NCI-H1436 treated with DMSO at 0.1 percent for 48 hours (cell line): ENCODE data around the gene MYEOV.

Experiments
- DNase-seq: peaks from one replicate; lab custom pipeline; 2025; lab: John Stamatoyannopoulos, UW

MYEOV gene

DNA sequence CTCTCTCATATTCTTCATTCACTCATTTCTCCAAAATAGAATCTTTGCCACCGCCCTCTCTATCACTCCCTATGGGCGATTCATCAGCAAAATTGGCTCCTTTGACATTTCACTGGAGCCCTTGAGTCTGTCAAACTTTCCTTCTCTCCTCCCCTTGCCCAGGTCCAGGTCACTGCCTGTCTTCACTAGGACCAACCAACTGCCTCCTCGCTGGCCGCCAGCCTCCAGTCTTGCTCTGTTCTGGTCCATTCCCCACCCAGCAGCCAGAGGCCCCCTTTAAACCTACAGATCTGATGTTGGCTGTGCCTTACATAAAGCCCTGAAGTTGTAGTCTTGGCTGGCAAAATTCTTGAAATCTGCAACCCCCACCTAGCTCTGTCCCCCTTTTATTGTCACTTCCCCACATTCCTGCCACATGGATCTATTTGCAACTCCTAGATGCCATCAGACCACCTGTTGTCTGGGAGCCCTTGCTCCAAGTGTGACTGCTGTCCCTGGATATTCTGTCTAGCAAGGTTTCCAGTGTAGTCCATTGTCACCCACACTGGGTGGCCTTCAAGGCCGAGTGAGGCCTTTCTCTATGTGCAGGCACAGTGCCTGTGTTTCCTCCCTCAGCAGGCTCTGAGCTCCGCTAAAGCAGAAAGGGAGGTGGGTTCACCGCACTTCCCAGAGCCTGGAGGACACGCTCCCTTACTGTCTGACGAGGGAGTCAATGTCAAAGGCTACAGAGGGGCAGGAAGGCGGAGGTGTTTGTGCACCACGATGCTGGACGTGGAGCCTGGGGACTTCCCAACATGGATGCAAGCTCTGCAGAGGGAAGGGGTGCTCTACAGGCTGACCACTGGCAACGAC lies 25.5 kb downstream of the MYEOV start:
- no peak for DNase-seq

DNA sequence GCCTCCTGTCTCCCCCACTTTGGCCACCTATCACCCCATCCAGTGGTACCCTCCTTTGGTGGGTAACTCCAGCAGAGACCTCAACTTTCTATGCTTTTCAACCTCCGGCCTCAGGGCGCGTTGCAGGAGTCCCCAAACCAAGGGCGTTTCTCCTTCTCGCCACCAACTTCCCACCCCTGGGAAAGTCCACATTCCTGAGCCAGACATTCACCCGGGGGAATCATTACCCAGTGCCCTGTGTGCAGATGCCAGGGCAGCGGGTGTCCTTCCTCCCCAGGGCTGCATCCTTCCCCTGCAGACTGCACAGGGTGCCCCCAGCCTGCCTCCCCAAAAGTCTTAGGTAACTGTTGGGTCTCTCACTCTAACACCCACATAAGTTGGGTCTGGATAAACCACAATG lies 26.4 kb downstream of the MYEOV start:
- DNase-seq = no peak

DNA sequence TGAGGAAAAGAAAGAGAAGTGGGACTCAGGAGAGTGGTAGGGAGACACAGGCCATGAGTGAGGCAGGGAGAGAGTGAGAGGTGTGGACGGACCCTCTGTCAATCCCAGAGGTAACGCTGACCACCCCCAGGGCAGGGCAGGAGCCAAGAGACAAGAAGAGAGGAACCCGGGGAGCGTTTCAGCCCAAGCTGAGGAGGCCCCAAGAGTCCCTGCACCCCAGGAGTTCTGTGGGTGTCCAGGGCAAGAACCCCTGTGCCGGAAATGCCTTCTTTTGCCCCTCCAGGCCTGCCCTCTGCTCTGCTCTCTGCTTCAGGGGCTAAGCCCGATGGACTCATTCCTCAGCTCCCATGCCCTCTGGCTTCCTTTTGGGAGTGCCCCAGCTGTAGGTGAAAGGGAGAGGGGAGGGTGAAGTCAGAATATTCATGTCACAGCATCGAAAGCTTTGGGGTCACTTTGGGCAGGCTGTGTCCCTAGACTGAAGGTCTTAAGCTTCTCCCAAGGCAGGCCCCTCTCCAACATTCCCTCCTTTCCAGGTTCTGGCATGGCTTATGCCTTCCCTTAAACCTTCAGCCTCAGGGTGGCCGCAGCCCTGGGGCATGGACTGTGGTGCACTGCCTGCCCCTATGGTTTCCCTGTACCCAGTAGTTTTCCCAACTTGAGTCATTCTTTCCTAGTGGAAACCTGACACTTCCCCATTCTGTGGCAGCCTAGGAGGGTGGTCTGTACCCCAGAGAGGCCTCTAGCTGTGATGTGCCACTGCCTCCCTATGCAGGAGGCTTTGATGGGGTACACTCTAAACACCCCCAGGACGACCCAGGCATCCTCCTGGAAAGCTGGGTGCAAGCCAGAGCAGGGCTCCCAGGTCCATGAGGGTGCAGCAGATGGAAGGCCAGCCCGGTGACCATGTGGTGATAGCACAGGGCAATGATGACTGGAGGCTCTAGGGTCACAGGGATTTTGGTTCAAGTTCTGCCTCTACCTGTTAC lies 27.1 kb downstream of the MYEOV start:
- no peak for DNase-seq

DNA sequence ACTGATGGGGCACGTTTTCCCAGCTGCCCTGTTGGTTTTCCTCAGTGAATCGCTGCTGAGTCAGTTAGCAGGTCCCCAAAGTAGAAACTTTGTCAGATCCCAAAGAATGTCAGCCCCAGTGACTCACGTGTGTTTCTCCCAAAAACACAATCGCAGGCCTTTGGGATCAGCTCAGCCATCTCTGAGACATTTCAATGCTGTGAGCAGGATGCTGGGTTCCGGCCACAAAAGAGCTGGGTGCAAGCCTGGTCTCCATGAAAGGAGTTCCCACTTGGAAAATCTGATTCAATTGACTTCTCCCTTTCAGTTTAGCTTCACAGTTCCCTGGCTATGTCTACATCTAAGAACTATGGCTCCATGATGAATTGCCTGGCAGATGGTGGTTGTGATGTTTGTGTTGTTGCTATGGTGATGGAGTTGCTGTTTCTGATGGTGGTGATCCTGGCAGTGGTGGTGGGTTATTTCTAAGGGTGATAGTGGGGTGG lies 28.0 kb downstream of the MYEOV start:
- DNase-seq = no peak

DNA sequence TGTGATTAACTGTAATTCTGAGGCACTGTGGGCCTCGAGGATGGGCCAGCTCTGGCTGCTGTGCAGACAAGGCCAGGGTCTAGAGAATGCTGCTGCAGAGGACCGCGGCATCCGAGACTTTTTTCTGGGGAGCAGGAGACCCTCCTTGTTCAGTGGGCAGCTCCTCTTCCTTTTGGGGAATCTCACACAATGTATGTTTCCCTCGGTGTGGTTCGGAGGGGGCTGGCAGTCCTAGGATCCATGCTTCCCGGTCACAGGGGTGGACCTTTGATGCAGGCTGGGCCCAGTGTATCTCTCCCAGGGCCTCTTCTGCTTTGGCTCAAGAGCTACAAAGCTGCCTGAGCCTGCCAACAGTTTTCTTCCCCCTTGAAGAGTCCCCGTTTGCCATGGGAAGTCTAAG lies 31.5 kb downstream of the MYEOV start:
- DNase-seq = no peak

DNA sequence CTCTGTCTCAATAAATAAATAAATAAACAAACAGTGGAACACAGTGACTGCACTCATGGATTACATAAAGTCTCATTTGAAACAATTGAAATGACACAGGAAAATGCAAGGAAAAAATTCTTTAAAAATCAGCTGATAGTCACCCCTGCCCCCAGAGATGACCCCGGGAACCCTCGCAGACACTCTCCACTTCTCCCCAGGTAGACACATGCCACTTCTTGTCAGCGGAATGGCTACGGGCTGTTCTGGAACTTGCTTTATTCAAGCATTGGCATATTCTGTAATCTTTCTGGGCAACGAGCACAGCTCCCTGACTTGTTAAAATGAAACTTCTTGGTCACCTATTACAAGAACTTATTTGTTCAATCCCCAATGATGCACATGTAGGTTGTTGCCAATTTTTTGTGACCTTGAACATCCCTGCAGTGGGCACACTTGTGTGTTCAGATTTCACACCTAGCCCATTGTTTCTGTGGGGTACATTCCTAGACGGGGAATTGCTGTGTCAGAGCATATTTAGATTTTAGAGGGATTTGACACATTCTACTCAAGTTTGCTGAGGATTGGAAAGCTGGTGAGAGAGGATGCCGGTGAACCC lies 32.8 kb downstream of the MYEOV start:
- DNase-seq = no peak

DNA sequence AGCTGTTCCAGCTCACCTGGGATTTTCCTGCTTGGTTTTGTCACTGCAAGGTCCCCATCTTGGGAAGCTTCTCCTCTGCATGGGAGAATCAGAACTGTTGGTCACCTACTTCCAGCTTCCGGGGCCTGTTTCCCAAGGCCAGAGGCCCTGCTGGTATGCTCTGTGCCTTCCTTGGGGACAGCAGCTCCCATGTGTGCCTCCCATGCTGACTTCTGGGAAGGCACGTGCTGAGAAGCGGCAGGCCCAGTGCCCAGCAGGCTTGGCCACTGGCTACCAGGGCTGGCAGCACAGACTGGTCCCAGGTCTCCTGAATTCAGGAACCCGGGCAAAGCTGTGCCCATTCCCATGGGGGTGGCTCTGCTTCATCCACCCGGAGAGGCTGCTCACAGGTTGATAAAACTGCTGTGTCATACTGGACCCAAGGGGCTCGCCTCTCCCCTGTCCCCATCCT lies 33.8 kb downstream of the MYEOV start:
- DNase-seq = no peak

DNA sequence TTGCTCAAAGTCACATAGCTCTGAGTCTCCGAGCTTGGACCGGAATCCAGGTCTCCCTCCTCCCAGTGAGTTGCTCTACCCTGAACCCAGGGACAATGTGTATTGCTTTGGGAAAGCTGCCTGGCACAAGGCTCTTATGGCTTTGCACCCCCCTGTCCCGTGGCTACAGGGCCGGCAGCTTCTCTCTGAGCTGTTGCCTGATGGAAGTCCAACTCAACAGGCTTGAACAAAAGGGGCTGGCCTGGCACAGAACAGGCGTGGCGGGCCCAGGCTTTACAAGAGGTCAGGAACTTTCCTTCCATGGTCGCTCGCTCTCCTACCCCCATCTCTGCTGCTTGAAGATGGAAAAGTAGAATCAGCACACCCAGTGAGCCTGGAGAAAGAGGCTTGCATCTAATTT lies 34.3 kb downstream of the MYEOV start:
- DNase-seq = no peak

DNA sequence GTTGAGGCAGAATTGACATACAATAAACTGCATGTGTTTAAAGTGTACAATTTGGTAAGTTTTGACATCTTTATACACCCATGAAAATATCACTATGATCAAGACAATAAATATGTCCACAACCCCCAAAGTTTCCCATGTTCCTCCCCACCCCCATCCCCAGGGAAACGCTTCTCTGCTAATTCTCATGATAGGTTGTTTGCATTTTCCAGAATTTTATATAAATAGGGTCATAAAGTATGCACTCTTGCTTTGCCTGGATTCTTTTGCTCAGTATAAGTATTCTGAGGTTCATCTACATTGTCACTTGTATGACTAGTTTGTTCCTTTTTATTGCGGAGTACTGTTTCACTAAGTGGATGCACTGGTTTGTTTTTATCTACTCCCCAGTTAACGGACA lies 35.6 kb downstream of the MYEOV start:
- no peak for DNase-seq

DNA sequence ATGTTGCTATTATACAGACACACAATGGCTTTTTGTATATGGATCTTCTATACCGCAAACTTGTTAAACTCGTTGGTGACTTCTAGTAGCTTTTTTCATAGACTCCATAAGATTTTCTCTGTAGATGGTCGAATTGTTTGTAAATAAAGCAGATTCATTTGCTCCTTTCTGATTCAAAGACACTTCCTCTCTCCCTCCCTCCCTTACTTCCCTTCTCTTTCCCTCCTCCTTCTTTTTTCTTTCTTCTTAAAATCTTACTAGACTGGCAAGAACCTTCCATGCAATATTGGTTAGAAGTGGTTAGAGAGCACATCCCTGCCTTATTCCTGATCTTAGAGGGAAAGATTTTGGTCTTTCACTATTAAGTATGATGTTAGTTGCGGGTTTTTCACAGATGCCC lies 36.4 kb downstream of the MYEOV start:
- DNase-seq = no peak

DNA sequence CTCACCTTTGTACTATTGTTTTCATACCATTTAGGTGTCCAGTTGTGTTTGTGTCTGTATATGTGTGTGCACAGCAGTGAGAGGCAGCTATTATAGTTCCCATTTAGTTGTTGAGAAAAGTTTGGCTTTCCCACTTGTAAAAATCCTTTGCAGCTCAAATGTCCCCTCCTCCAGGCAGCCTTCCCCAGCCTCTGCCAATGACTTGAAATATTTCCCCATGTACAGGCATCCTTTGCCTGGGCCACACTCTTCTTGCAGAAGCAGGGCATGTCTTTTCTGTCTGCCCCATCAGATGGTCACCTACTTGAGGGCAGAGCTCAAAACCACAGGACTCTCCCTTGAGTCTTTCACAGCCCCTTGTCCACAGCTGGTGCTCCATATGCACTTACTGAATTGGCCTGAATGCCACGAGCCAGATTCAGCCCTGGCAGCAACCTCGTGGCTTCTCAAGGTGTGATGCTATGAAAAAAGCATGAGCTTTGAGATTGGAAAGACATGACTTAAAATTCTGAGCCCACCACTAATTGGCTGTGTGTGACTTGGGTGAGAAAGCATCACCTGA lies 39.3 kb downstream of the MYEOV start:
- DNase-seq = no peak

DNA sequence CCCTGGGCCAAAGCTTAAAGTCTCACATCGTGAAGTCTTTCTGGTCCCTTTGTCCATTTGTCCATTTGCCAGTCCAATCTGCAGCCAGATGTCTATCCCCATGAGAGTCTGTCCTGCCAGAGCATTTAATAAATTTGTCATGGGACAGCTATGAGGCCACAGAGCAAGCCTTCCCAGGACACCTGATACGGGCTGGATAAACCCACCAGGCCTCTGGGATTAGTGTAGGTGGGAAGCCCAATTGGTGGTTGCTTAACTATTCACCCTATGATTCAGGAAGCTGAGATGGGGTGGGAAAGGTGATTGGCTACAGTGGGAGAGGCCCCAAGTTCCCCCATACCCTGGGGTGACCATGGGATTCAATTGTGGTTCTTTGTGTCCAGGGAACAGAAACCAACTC lies 39.9 kb downstream of the MYEOV start:
- DNase-seq = no peak

DNA sequence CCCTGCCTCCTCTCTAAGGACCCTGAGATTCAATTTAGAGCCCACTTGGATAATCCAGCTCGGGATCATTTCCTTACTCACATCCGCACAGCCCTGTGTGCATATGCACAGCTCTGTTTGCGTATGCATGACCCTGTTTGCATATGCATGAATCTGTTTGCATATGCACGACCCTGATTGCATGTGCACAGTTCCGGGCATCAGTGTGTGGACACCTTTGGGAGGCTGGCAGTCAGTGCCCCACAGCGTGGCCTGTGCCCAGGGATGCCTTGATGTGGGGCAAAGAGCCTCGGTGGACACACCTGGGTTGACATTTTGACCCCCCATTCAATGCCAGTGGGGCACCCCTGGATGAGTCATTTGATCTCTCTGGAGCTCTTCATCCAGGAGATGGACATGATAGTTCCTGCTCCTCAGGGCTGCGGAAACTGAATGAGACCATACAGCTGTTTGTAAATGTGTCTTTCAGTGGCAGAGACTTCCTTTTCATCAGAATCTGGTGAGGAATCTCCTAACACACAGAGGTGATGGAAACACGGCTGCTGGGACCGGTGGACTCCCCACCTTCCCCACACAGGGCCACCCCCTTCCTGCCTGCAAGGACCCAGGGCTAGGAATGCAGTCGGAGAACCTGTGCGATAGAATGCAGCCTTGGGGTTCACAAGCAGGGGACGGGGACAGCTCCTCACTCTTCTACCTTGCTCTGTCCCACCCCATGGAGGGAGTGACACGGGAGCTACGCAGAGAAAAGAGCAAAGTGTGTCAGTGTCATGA lies 41.2 kb downstream of the MYEOV start:
- no peak for DNase-seq

DNA sequence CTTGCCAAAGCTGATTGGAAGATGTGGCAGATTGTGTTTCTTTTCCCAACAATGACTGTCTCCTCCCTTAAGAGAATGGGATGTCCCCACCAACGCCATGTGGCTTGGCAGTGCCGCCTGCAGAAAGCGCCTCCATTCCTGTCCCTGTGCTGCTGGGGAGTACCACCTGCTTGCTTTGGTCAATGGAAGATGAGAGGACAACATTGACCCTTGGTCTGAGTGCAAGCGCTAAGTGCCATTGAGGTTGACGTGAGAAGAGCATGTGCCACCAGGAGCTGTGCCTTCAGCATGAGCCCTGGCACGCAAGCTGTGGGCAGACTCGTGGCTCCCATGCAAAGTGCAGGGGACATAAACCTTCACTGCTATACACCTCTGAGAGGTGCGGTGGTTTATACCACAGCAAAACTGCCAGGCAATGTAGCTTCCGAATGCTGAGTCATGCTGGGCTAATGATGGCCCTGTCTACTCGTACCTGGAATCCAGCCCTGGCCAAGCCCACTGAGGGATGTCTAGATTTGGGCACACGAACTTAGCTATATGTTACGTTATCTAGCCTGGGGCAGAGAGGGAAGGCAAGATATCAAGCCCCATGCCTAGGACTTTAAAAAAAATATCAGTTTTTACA lies 41.9 kb downstream of the MYEOV start:
- no peak for DNase-seq

DNA sequence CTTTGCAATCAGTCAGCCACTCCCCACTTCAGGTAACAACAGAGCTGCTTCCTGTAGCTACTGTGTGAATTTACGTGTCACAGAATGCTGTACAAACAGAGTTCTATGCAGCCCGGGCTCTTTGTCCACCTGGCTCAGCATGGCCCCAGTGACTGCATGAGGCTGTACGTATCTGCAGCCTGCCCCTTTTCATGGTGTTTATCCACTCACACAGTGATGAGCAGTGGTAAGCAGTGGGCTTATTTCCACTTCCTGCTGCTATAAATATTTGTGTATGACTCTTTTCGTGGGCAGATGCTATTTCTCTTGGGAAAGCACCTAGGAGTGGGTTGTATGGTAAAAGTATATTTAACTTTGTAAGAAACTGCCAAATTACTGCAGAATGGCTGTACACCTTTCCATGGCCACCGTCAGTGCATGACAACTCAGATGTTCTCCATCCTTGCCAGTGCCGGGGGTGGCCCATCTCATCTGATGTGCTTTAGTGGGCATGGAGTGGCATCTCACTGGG lies 43.3 kb downstream of the MYEOV start:
- DNase-seq = no peak

DNA sequence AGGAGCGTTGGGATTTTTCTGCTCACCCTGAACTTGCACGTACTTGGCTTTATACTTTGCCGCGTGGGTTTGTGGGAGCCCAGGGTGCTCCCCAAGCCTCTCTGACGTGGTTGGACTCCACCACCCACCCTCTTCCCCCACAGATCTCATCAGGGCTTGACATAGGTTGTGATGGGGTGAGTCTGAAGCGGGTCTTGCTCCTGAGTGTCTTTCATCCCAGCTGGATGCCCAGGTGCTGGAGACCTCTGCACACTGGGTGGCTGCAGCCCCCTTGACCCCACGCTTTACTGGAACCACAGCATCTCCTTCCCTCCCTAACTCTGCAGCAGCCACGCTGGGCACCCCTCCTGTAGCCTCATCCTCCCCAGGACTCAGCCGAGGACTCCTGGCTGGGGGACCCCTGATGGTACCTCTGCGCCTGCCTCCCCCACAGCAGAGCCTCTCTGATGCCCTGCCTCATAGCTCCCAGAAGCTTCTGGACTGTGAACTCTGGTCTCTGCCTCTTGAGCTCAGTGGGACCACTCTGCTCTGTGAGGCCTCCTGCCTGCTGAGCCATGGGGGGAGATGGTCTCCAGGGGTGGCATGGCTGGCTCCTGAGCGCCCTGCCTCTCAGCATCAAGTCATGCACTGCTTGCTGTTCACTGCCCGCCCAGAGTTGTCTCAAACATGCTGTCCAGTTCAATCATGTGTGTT lies 45.2 kb downstream of the MYEOV start:
- DNase-seq = no peak

DNA sequence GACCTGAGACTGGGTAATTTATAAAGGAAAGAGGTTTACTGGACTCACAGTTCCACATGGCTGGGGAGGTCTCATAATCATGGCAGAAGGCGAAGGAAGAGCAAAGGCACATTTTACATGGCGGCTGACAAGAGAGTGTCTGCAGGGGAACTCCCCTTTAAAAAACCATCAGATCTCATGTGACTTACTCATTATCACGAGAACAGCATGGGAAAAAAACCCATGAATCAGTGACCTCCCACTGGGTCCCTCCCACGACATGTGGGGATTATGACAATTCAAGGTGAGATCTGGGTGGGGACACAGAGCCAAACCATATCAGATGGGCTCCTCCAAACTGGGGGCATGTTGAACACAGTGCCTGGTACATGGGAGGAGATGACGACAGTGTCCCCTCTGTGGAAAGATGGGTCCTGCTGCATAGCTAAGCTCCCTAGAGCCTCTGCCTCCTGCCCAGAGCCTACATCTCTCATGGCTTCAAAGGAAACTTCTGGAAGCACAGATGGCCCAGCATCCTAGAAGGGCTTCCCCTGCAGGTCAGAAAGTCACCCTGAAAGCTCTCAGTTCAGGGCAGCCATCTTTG lies 46.1 kb downstream of the MYEOV start:
- no peak for DNase-seq

DNA sequence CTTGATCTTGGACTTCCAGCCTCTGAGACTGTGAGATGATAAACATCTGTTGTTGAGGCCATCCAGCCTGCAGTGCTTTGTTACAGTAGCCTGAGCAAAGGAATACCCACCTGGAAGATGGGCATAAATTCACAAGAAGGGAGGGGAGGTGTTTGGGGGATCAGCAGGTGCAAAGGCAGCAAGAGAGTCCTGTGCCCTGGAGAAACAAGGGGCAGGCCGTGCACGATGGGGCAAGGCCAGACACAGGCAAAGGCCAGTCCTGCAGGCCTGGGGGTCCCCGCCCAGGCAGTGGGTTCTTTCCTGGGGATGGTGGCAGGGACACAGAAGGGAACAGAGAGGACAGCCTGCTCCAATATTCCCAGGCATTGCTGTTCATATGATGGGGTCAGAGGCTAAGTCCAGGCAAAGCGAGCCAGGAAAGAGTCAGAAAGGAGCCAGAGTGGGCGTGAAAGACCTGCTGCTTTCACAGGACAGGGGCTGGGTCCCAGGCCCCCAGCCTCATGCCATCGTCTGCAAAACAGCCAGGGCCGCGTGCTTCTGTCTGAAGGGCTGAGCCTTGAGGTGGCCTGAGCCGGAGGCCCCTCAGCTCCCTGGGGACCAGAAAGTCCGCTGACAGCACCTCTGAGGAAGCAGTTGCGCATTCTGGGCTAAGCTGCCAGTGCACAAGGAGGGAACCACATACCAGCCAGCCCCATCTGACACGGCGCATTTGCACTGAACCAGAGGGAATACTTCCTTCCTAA lies 48.8 kb downstream of the MYEOV start:
- no peak for DNase-seq
